Right lung (tissue), 10 donors: ENCODE data around the gene CYB561A3. TPM values are rescaled to one million over a fixed set of nuclear protein-coding genes. Genes with fewer than 3 reads are reported as not detected.
"Not testable (repeated sequence)": the region's sequence is repeated elsewhere in the genome, so short reads cannot be mapped to it uniquely, and the experiment has no call there.

Source experiments
- DNase-seq, 2 donors: peaks; one replicate each; pipeline ENCODE4 v3.0.0-alpha.2; 2013
- long read RNA-seq, 8 donors: transcript quantifications; one replicate each; lab custom pipeline, GENCODE V29; 2026
- polyA plus RNA-seq, 5 donors: library from polyadenylated mRNA; unstranded; fragments of 120-200 nt; gene quantifications; one replicate each; pipeline versions ENCODE4 v1.2.1 to v1.2.3, GENCODE V29; 2013; ENCODE audit warnings: inconsistent platforms in 1 of 5, low replicate concordance in 1 of 5; ENCODE audit not compliant: insufficient read length in 5 of 5, insufficient read depth in 1 of 5

CYB561A3 gene, protein sequence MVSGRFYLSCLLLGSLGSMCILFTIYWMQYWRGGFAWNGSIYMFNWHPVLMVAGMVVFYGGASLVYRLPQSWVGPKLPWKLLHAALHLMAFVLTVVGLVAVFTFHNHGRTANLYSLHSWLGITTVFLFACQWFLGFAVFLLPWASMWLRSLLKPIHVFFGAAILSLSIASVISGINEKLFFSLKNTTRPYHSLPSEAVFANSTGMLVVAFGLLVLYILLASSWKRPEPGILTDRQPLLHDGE
- polyA plus RNA-seq, result 10 to 100 TPM; 27.1 to 40.0 (median 33.6) TPM
- long read RNA-seq, donor 1, transcript CYB561A3-201 (7 exons, 3,061 nt), result major isoform, 9 of 18 reads
- long read RNA-seq, donor 1, transcript CYB561A3-203 (7 exons, 1,803 nt), result major isoform, 9 of 18 reads
- long read RNA-seq, donor 1, partial matches to known transcripts, result 0 of 18 reads
- long read RNA-seq, donor 1, other reads (novel, unspliced or antisense), result 0 of 18 reads
- long read RNA-seq, donor 2, partial matches to known transcripts, result 0 of 9 reads
- long read RNA-seq, donor 2, other reads (novel, unspliced or antisense), result 6 of 9 reads
- long read RNA-seq, donor 3, transcript CYB561A3-201 (7 exons, 3,061 nt), result major isoform, 8 of 10 reads
- long read RNA-seq, donor 3, partial matches to known transcripts, result 0 of 10 reads
- long read RNA-seq, donor 3, other reads (novel, unspliced or antisense), result 0 of 10 reads
- long read RNA-seq, donor 4, partial matches to known transcripts, result 0 of 14 reads
- long read RNA-seq, donor 4, other reads (novel, unspliced or antisense), result 9 of 14 reads
- long read RNA-seq, donor 5, transcript CYB561A3-201 (7 exons, 3,061 nt), result major isoform, 5 of 22 reads
- long read RNA-seq, donor 5, partial matches to known transcripts, result 13 of 22 reads
- long read RNA-seq, donor 5, other reads (novel, unspliced or antisense), result 0 of 22 reads
- long read RNA-seq, donor 6, partial matches to known transcripts, result 0 of 5 reads
- long read RNA-seq, donor 6, other reads (novel, unspliced or antisense), result 0 of 5 reads
- long read RNA-seq, donor 7, transcript CYB561A3-201 (7 exons, 3,061 nt), result major isoform, 7 of 58 reads
- long read RNA-seq, donor 7, partial matches to known transcripts, result 31 of 58 reads
- long read RNA-seq, donor 7, other reads (novel, unspliced or antisense), result 13 of 58 reads
- long read RNA-seq, donor 8, transcript CYB561A3-201 (7 exons, 3,061 nt), result major isoform, 5 of 7 reads
- long read RNA-seq, donor 8, partial matches to known transcripts, result 0 of 7 reads
- long read RNA-seq, donor 8, other reads (novel, unspliced or antisense), result 0 of 7 reads

DNA sequence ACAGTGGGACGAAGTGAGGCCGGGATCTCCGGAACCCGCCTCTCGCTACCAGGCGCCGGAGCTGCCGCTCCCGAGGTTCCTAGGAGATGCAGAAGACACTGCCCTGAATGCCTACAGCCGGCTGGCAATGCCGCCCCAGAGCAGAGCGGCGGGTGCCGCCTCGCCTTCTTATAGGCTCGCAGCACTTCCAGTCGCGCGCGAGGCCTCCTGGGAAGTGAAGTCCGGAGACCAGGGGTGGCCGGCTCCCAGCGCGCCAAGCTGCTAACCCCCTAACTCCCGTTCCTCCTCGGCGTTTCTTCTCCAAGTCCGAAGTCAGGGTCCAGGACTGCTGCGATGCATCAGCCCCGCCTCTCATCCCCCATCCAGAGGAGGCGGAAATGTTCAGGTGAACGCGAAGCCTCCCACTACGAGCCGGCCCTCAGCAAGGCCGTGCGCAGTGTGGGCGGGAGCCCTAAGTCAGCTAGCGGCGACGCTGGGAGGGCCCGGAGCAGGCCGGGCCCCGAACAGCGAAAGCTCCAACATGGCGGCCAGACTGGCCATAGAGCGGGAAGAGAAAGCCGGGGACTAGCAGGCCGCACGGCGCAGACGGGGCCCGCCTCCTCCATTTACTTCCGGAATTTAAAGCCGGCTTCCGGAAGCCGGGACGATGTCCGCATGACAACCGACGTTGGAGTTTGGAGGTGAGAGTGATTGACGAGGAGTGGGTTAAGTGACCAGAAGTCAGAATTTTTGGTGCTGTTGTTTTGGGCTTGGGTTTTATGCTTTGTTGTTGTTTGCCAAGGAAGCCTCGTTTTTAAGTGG, at the start of gene CYB561A3, which contains the start of gene TMEM138:
Gene CYB561A3, minus strand, starts transcription at position 142 of the 801 bp plus-strand sequence. CDS start 5,169 bp downstream, outside the sequence.
Gene TMEM138, plus strand, starts transcription at position 634 of the 801 bp plus-strand sequence. CDS start 2,017 bp downstream, outside the sequence.
- peak; percentile 90 to 91 for DNase-seq

DNA sequence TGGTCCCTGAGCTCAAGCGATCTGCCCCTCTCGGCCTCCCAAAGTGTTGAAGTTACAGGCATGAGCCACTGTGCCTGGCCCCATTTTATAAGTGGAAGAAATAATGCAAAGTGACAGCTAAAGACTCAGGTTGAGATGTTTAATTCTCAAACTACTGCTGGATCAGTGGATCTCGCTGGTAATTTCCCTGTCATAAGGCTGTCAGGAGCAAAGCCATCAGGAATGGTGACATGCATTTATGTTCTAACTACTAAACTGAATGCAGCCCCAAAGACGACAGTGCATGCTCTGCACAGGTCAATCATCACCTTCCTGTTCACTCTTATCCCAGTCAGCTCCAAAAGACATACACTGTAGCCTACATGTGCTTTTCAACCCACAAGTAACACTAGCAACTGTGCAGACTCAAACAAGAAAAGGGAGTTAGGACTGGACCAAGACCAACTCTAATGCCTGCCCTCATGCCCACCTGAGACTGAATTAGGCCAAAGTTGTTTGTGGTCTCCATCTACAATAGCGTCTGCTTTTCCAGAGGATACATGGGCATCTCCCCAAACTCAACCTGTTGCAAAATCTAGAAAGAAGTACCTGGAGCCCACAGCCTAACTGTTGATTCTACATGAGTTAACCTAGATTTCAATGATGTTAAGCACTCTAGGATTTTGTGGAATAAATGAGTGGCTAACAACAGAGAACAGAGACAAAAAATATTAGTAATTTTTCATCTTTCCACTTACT, 45.5 kb upstream of the CYB561A3 start:
- DNase-seq, result no peak

DNA sequence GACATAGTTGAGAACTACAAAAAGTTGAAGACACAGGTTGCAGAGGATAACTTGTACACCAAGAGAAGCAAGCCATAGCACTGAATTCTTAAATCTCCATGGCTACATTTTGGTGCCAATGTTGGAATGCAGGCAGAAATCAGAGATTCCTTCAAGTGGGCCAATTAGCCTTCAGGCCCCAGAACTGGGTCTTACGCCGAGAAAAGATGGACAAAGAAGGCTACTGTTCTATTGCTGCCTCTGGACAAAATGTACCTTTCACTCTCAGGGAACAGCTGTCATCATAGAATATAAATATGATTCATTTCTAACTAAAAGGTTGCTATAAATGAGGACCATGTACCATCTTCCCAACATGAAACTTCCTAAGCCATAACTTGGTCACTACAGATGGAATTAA, 44.4 kb upstream of the CYB561A3 start:
- DNase-seq, result no peak

DNA sequence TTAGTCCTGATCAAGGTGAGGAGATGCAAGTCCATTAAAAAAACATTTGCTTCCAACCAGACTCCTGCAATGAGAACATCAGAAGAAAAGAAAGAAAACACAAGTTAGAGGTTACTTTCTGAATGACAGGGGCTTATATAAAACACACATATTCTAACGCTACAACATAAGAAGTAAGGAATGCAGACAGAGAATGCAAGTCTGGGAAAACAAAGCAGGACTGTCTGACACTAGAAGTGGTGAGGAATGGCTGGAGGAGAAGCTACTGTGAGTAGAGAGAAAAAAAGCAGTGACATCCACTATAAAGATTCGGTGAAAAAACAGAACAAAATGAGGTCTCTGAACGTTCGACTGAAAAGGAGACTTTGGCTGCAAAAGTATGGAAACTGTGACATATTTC, 43.0 kb upstream of the CYB561A3 start:
- no peak for DNase-seq

DNA sequence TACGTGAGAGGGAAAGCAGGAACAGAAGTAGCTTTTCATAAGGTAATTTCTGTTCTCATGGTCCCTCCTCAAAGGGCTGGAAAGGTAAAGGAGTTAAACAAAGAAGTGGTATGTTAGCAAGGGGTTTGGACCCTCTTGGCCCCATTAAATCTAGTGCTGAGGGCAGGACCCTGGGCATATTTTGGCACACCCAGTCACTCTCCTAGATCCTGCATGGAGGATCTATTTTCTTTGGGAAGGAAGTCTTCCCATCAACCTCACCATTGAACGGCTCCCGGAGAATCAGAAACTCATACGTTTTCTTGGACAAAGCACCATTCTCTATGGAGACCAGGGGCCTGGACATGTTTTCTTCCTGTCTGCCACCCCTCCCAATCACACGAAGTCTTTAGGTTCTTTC, 42.4 kb upstream of the CYB561A3 start:
- DNase-seq, result no peak

DNA sequence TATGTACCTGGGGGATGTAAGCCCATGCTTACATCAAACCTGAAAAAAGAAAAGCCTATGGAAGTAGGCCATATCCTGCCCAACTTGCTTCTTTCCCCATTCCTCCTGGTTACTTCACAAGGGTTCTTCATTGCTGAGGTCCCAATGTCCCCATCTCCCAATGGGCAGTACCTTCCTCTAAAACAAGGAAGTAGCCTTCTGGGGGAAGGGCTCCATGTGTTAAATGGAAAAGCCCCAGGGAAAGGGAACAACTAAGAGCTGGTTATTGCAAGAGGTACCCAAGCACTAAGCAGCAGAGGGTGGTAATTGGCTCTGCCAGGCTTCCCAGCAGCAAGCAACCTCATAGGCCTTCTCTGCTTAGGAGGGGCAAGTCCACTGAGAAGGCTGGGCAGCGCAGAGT, 42.0 kb upstream of the CYB561A3 start:
- DNase-seq, result no peak

DNA sequence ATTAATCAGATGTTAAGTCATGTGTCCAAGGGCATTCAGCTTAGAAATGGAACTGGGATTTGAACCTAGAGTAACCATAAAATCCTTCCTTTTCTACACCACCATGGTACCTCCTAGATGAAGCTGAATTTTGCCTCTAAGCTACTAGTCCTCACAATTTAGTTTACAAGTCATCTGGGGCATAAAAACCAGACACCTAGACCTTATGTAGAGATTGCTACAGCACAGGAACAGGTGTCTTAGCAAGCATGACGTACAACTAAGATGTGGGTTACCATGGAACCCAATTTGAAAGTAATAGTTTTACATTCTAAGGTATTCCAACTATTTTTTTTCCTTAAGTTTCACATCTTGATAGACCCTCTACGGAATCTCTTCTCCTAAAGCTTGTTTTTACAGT, 39.9 kb upstream of the CYB561A3 start:
- DNase-seq, result no peak

DNA sequence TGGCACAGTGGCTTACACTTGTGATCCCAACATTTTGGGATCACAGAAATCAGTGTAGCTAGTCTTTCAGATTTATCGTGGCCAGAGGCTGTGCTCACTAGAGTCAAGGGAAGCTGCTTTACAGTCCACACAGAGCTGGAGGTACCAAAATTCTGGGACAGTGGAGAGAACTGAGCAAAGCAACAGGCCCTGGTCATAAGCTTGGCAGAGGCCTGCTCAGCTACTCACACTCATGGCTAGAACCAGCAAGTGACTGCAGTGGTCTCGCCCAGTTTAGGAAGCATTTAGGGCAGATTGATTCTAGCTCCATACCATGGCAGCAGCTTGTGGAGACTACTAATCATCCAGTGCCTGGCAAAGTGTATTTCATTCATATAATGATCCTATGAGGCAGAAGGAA, 39.5 kb upstream of the CYB561A3 start:
- no peak for DNase-seq

DNA sequence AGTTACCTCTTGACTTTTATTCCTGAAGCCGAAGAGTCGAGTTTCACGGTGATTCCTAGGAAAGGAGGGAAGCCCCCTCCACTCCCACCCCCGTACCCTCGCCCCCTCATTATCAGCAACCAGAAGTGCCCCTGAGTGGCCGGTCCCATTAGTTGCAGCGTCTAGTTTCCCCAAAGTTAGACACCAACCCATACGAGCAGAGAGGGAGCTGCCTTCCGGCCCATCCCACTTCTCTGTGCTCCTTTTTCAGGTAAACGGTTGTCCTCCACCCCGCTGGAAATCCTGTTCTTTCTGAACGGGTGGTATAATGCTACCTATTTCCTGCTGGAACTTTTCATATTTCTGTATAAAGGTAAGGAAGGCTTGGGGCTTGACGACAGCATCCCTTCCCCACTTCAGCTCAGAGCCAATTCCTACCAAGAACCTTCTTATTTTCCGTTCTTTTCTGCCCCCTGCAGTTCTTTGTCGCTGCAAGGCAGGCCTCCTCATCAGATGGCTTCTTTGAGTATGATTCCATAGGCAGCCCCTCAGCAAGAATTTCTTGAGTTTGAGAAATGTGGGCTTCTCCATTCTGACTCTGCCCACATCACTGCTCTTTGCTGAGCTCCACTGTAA, 31.4 kb upstream of the CYB561A3 start:
- peak in 1 of 2 donors; percentile 12 for DNase-seq

DNA sequence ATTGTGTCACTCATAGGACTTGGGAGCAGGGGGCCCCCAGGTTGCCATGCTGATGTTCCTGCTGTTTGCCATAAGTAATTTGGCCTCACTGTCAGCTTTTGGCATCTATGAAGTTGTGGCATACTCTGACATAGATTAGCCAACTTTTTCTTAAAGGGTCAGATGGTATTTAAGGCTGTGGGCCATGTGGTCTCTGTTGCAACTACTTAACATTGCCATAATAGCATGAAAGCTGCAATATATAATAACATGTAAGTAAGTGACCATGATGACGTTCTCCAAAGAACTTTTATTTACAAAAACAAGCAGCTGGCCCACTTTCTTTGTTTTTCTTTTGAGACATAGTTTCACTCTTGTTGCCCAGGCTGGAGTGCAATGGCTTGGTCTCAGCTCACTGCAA, 28.5 kb upstream of the CYB561A3 start:
- no peak for DNase-seq

DNA sequence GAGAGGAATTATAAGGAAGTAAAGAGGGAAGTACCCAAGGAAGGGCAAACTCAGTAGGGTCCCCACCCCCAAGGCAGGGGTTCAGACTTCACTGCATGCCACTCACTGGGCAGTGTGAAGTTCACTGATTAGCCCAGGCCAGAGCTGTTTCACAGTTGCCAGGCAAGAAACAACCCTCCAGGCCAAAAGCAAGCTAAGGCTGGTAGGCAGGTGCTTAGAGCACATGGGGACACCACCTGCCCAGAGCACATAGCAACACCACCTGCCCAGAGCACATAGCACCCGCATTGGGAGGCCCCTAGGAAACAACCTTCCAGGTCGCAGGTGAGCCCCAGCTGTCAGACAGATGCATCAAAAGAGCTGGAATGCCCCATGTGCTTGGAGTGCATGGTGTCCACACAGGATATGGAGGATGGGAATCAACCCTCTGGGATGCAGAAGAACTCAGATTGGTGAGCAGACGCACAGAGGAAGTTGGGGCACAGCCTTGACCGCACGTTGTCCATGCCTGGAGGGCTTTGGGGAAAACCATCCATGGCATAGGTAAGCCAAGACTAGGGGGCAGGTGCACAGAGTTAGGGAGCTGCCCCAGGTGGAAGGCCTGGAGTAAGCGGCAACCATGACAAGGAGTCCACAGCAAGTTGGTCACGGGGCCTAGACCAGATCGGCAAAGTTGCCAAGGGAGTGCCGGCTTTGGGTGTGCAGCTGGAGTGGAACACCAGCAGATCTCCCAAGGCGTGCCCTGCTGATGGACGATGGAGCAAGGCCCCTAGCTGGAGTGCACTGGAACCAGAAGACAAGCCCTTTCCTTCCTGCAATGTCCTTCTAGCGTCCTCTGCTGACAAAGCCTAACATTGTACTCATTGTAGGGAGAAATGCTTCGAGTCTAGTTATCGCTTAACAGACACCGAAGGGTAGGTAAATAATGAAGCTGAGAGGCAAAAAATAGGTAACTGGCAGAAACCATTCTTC, 22.9 kb upstream of the CYB561A3 start:
- no peak for DNase-seq

DNA sequence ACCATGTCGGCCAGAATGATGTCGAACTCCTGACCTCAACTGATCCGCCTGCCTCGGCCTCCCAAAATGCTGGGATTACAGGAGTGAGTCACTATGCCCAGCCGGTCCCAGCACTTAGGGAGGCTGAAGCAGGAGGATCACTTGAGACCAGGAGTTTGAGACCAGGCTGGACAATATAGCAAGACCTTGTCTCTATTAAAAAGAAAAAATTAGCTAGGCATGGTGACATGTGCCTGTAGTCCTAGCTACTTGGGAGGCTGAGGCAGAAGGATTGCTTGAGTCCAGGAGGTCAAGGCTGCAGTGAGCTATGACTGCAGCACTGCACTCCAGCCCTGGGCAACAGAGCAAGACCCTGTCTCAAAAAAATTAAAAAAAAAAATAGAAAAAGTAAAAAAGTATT, 22.2 kb upstream of the CYB561A3 start:
- not testable (repeated sequence) for DNase-seq

DNA sequence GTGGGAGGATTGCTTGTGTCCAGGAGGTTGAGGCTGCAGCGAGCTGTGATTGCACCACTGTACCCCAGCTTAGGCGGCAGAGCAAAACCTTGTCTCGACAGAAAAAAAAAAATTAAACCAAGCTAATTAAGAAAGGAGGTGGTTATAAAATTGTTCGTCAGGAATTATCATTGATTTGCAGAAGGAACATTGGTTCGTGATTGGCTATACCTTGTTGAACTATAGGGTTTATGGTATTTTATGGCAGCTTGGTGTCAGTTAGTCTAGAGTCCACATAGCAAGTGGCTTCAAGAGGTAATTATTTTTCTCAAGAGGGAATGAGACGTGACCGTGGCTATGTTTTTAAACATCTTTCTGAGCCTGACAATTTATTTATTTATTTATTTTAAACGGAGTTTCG, 19.2 kb upstream of the CYB561A3 start:
- no peak for DNase-seq

DNA sequence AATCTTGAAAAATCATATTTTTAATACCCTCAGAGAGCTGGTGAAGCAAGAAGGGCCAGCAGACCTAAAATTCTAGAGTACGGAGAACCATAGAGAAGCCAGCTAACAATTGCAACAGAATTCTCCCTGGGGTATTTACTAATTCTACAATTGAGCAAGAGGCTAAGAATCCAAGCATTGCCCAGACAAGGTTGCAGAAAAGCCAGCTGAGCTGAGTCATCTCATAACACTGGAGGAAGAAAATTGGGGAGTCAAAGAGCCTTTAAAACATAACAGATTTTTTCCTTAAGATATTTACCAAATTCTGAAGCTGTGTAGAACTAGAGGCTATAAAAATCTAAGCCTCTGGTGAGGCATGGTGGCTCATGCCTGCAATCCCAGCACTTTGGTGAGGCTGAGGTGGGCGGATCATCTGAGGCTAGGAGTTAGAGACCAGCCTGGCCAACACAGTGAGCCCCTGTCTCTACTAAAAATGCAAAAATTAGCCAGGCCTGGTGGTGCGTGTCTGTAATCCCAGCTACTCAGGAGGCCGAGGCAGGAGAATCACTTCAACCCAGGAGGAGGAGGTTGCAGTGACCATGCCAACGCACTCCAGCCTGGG, 17.1 kb upstream of the CYB561A3 start:
- DNase-seq, result no peak

DNA sequence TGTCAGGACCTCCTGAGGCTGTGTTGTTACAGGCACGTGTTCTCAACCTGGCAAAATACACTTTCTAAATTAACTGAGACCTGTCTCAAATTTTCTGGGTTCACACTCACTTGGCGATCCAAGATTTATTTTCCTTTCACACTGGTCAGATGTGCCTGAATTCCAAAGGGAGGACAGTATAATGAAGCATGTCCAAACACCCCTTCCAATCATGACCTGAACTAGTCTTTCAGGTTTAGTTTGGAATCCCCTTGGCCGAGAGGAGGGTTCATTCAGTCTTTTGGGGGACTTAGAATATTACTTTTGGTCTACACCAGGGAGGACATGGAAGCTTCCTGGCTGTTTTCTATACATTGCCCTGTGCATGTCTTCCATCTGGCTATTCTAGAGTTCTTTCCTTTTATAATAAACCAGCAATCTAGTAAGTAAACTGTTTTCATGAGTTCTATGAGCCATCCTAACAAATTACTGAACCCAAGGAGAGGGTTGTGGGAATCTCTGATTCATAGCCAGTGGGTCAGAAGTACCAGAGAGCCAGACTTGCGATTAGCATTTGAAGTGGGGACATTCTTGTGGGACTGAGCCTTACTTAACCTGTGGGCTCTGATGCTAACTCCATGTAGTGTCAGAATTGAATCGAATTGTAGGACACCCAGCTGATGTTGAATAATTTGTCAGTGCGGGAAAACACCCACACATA, 15.9 kb upstream of the CYB561A3 start:
- DNase-seq, result no peak

DNA sequence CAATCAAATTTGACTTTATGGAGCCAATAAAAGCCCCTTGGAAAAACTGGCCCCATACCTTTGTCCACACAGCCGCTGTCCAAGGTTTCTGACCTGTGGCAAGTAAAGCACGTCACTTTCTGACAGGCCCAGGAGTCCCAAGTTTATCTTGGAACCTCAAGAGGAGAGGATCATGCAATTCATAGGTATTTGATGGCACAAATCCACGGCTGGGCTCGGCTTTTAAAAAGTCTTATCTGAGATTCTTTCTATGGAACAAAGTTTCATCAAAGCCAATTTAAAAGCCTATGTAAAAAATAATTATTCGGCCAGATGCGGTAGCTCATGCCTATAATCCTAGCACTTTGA, 14.1 kb upstream of the CYB561A3 start:
- DNase-seq, result no peak

DNA sequence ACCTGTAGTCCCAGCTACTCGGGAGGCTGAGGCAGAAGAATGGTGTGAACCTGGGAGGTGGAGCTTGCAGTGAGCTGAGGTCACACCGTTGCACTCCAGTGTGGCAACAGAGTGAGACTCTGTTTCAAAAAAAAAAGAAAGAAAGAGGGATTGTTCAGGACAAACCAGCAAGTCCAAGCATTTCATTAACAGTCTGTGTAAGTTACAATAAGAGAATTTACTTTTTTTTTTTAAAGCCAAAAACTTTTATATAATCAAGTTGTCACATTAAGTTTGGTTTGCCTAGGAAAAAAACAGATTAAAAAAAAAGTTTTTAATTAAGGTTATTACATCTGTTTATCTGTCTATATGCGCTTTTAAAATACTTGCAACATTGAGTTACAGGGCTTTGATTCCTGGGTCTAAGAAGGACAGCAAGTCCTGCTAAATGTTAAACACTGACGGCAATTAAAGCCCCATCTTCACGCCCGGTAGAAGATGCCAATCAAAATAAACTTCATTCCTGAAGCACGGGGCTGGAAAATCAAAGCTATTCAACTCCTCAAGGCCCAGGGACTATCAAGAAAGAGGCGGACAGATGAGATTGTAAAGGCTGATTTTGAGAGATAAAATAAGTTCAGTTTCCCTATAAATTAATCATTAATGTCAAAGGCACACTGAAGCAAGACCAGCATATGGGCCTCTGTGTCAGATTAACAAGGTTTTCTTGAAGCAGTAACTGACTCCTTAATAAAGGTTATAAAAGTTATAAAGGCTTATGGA, 11.2 kb upstream of the CYB561A3 start:
- DNase-seq, result no peak
